HG03442 (cell line): Measurements from ENCODE around the gene EPO.
"Not testable (repeated sequence)": the region's sequence is repeated elsewhere in the genome, so short reads cannot be mapped to it uniquely, and the experiment has no call there.

Experiments
- ATAC-seq: cut with Tn5 transposase; IDR thresholded peaks from one replicate; pipeline ENCODE4 v1.9.1; 2021; ENCODE audit warnings: mild to moderate bottlenecking, moderate library complexity; ENCODE audit not compliant: unreplicated experiment

The EPO gene

GRCh38 chr7:100701089-100701488, 19.2 kb upstream of the EPO start:
- ATAC-seq: not testable (repeated sequence)

DNA sequence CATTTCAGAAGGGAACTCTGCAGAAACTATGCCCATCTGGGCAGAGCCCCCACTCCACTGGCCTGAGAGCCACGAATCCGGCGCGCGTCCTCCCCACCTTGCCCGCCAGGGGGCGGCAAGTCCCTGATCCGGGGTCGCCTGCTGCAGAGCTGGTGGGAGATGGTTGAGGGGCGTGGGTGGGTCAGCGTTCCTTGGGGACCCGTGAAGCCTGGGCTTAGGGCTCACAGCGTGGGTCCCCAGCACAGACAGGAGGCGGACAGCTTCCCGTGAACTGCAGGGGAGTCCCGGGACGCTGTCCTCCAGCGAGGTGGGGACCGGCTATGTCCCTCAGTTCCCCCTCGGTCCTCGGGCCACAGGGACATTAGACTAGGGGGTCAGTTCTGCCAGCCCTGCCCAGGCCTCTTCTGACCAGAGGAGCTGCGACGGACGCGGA, 14.9 kb upstream of the EPO start:
- peak; percentile 48 for ATAC-seq

GRCh38 chr7:100705753-100706671, 14.3 kb upstream of the EPO start, which contains the start of gene POP7:
Gene POP7 (plus strand): TSS chr7:100706121. CDS start chr7:100706831, 710 bp downstream.
- ATAC-seq: peak; percentile 87

DNA sequence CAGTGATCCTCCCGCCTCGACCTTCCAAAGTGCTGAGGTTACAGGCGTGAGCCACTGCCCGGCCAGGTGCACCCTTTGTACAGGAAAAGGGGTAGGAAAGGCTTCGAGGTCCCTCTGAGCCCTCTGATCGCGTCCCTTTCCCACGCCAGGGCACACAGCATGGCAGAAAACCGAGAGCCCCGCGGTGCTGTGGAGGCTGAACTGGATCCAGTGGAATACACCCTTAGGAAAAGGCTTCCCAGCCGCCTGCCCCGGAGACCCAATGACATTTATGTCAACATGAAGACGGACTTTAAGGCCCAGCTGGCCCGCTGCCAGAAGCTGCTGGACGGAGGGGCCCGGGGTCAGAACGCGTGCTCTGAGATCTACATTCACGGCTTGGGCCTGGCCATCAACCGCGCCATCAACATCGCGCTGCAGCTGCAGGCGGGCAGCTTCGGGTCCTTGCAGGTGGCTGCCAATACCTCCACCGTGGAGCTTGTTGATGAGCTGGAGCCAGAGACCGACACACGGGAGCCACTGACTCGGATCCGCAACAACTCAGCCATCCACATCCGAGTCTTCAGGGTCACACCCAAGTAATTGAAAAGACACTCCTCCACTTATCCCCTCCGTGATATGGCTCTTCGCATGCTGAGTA, 13.5 kb upstream of the EPO start:
- ATAC-seq: no peak

DNA sequence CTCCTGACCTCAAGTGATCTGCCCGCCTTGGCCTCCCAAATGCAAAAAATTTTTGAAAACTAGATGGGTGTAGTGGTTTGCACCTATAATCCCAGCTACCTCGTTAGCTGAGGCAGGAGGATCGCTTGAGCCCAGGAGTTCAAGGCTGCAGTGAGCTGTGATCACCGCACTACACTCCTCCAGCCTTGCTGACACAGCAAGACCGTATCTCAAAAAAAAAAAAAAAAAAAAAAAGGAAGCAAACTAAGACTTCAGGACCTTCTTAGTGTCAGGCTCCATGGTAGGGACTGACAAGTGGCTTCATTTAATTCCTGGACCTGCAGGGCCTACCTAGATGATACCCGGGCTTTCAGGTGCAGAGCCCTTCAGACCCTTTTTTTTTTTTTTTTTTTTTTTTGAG, 11.9 kb upstream of the EPO start:
- no peak for ATAC-seq

GRCh38 chr7:100710452-100710851, 9.8 kb upstream of the EPO start:
- ATAC-seq: no peak

DNA sequence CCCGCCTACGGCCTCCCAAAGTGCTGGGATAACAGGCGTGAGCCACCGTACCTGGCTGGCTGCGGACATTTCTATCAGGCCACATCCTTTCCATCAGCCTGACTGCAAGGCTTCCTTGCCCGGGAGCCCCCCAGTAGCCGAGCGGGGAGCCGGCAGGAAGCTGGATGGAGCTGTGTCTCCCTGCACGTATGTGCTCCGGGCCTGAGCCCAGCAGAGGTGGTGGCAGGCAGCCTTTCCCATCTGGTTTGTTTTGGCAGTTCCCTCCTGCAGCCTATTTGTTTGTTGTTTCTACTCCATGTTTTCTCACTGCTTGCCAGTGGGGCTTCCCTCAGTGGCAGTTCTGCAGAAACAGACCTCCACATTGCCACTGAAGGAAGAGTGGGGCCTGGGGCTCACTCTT, 8.9 kb upstream of the EPO start:
- no peak for ATAC-seq

DNA sequence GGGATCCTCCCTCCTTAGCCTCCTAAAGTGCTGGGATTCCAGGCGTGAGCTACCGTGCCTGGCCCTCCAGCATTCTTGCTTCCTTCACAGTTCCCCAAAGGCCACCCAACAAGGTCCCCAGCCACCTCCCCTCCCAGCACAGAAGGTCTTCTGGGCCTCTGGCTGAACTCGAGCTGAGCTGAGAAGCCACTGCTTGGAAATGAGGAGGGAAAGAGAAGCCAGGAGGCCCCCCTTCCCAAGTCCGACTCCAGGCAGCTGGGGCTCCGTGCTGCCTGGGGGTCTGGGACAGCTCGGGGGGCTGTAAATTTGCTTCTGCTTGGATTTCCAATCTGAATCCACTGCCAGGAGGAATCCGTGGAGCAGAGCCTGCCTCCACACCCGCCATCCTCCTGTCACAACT, 5.5 kb upstream of the EPO start:
- ATAC-seq: no peak

GRCh38 chr7:100717073-100717472, 3.2 kb upstream of the EPO start:
- ATAC-seq: not testable (repeated sequence)

DNA sequence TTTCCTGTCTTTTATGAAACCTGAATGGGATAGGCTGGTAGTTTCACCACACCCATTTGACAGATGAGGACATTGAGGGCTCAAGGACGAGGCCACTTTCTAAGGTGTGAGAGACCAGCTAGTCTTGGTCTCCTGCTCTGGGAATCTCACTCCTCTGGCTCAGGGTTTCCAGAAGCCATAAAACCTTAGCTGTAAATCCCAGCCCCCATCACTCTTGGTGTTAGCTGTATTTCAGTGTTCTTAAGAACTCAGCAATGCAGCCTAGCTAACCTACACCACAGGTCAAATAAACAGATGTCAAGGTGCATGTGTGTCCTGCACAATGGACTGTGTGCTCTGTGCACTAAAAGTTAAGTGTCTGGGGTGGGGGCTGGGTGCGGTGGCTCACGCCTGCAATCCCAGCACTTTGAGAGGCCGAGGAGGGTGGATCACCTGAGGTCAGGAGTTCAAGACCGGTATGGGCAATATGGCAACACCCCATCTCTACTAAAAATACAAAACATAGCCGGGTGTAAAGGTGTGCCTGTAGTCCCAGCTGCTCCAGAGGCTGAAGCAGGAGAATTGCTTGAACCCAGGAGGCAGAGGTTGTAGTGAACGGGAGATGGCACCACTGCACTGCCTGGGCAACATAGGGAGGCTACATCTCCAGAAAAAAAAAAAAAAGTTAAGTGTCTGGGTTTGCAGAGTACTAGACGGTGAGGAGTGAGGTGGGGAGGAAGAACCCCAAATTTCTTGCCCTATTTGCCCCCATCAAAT, 567 bp upstream of the EPO start:
- no peak for ATAC-seq

- ATAC-seq: no peak
These were observed 620 bp downstream of the EPO start for GRCh38 chr7:100720671-100721504.

- no peak for ATAC-seq
These were observed 1.2 kb downstream of the EPO start for GRCh38 chr7:100721505-100721812.

GRCh38 chr7:100722480-100723212, 2.4 kb downstream of the EPO start:
- no peak for ATAC-seq

GRCh38 chr7:100723732-100724275, 3.5 kb downstream of the EPO start:
- ATAC-seq: no peak

DNA sequence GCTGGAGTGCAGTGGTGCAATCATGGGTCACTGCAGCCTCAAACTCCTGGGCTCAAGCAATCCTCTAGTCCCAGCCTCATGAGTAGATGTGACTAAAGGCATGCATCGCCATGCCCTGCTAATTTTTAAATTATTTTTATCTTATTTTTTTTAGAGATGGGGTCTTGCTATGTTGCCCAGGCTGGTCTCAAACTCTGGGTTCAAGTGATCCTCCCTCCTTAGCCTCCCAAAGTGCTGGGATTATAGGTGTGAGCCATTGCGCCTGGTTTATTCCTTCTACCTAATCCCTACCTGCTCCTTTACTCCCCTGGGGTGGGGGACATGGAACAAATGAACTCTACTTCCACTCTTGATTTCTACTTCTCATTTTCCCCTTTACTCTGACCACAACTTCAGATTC, 4.1 kb downstream of the EPO start:
- not testable (repeated sequence) for ATAC-seq

- ATAC-seq: no peak
These were observed 6.9 kb downstream of the EPO start for GRCh38 chr7:100726996-100727761.

DNA sequence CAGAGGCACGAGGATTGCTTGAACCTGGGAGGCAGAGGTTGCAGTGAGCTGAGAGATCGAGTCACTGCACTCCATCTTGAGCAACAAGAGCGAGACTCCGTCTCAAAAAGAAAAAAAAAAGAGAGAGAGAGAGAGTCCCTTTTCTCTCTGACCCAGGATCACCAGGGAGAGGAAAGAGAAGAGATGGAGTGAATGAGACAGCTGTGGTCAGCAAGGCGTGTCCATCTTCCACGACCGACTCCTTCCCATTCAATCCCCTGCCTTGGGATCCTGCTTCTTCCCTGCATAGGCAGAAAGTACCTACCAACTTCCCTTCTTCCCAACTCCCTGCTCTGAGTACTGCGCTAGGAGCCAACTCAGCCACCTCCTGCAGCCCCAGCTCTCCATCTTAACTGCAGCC, 7.9 kb downstream of the EPO start:
- no peak for ATAC-seq

GRCh38 chr7:100730136-100730800, 10.0 kb downstream of the EPO start:
- no peak for ATAC-seq
